Effector memory CD8-positive, alpha-beta T cell (primary cell): ENCODE results near the gene MRPS2.
"Not testable (repeated sequence)": the region's sequence is repeated elsewhere in the genome, so short reads cannot be mapped to it uniquely, and the experiment has no call there.

Experiments used
- ATAC-seq: fragments of 150-1000 bp; cut with Tn5 transposase; replicated peaks from 2 replicates; pipeline ENCODE4 v1.10.0; 2021; ENCODE audit warnings: mild to moderate bottlenecking, moderate library complexity
- DNase-seq, 3 experiments: peaks; one replicate each; pipeline ENCODE4 v3.0.0; 2021
- H3K27ac Mint-ChIP-seq, 2 donors: one replicate each; pipeline ENCODE4 v1.8.0; 2022; ENCODE audit warnings: mild to moderate bottlenecking in 2 of 2, mixed read lengths in 2 of 2, moderate library complexity in 2 of 2
- H3K27me3 Mint-ChIP-seq, 2 donors: one replicate each; pipeline ENCODE4 v1.8.0; 2022; ENCODE audit warnings: mixed read lengths in 2 of 2
- H3K36me3 Mint-ChIP-seq: one replicate; pipeline ENCODE4 v1.8.0; 2022; ENCODE audit warnings: mild to moderate bottlenecking, moderate library complexity, mixed read lengths; ENCODE audit not compliant: insufficient read depth
- H3K4me1 Mint-ChIP-seq, 2 donors: one replicate each; pipeline ENCODE4 v1.8.0; 2022; ENCODE audit warnings: low read depth in 2 of 2, mixed read lengths in 2 of 2
- H3K4me3 Mint-ChIP-seq, 2 donors: one replicate each; pipeline ENCODE4 v1.8.0; 2022; ENCODE audit warnings: mild to moderate bottlenecking in 2 of 2, mixed read lengths in 2 of 2, moderate library complexity in 2 of 2
- H3K9me3 Mint-ChIP-seq, 2 donors: one replicate each; pipeline ENCODE4 v1.8.0; 2022; ENCODE audit warnings: mixed read lengths in 2 of 2
- total RNA-seq, 9 experiments: gene quantifications; one replicate each; lab custom pipeline; 2026; lab: John Stamatoyannopoulos, UW

The MRPS2 gene
- total RNA-seq, result 11.8 to 58.4 (median 26.3) reads per million in 9 experiments

DNA sequence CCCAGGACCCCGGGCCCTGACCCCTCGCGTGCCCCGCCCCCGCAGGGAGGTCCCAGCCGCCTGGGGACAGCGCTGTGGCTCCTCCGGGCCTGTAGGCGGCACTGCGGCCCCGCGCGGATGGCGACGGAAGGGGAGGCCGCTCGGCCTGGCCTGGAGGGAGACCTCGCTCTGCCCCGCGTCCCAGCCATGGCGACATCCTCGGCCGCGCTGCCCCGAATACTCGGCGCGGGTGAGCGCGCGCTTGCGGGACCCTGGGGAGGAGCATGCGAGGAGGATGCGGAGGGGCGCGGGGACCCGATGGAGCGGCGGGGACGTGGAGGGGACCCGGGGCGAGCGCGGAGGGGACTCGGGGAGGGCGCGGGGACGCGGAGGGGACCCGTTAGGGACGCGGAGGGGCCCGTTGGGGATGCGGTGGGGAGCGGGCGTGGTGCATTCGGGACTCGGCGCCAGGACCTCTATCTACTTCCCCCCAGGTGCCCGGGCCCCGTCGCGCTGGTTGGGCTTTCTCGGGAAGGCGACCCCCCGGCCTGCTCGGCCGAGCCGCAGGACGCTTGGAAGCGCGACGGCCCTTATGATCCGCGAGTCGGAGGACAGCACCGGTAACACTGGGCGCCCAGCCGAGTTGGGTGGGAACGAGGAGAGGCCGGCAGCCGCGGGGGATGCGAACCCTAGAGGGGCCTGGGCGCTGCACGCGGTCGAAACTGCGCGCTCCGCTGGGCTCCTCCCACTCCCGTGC lies at the start of gene MRPS2:
Gene MRPS2 (plus strand): TSS at position 158 of the 736 bp plus-strand sequence. CDS start 29 bp downstream, at position 187.
- ATAC-seq, result peak; percentile 93
- peak; percentile 78 to 83 (median 81) for DNase-seq
- Mint-ChIP-seq H3K27me3 (peaks cover 4 to 11% of the 10 kb centered on the region in 2 donors), H3K4me3 (peak within 1 kb of the TSS; percentile 90 to 92), H3K36me3 (peaks cover 20% of the 10 kb centered on the region), H3K4me1 (peaks cover 22 to 30% of the 10 kb centered on the region in 2 donors), H3K9me3 (no peaks in the 10 kb centered on the region), H3K27ac (peak within 1 kb of the TSS; percentile 93 to 96)

- Mint-ChIP-seq H3K4me3 (no peak overlapping the region), H3K4me1 (no peaks in the 10 kb centered on the region), H3K9me3 (no peaks in the 10 kb centered on the region), H3K36me3 (no peaks in the 10 kb centered on the region), H3K27ac (no peak overlapping the region), H3K27me3 (peaks cover 14 to 15% of the 10 kb centered on the region in 2 donors)
- ATAC-seq (no peak), DNase-seq (no peak)
Measured at GRCh38 chr9:135450956-135451355, 49.5 kb upstream of the MRPS2 start.

DNA sequence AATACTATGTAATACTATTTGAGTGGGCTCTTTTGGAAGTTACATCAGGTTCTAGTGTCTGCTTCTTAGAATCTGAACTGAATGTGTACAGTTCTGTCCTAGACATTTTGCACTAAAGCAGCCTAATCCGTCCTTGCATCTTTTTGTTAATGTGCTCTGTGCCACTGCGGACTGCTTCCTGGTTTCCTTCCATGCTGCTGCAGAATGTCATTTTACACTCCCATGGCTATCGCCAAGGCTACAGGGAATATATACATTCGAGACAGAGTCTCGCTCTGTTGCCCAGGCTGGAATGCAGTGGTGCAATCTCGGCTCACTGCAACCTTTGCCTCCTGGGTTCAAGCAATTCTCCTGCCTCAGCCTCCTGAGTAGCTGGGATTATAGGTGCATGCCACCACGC lies 48.6 kb upstream of the MRPS2 start:
- DNase-seq, H3K9me3 Mint-ChIP-seq, H3K36me3 Mint-ChIP-seq, H3K27ac Mint-ChIP-seq, ATAC-seq, H3K4me3 Mint-ChIP-seq, H3K4me1 Mint-ChIP-seq: not testable (repeated sequence)
- peaks cover 16 to 20% of the 10 kb centered on the region in 2 donors for H3K27me3 Mint-ChIP-seq

GRCh38 chr9:135454737-135455136 lies 45.7 kb upstream of the MRPS2 start:
- H3K27me3 Mint-ChIP-seq, result peaks cover 33 to 45% of the 10 kb centered on the region in 2 donors

DNA sequence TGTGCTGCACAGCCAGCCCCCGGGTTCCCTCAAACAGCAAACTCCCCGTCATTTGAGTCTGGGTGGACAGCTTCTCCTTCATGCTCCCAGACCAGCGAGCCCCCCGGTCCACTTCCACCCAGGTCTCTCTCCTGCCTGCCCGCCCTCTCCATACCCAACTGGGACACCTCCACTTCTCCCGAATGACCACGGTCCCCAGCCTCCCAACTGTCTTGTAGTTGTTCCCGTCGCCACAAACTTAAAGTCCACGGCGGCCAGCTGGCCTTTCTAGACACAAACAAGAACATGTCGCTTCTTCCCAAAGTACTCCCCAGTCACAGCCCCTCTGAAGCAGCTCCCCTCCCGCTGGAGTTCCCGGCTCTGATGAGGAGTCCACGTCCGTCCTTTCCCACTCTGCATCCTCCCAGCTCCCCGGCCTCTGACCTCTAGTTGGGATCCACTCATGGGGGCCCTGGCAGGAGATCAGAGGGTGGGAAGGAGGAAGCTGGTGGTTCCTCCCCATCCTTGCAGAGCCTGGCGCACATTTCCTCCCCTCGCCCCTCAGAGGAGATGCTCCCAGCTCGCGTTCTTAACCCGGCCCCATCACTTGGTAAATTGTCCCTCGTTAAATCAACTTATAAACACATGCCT lies 45.0 kb upstream of the MRPS2 start:
- Mint-ChIP-seq H3K27me3 (peaks cover 40 to 53% of the 10 kb centered on the region in 2 donors), H3K4me3 (no peak overlapping the region), H3K4me1 (no peaks in the 10 kb centered on the region), H3K27ac (no peak overlapping the region), H3K36me3 (no peaks in the 10 kb centered on the region), H3K9me3 (peaks cover 0 to 2% of the 10 kb centered on the region in 2 donors)
- no peak for ATAC-seq
- no peak for DNase-seq

More at GRCh38 chr9:135454737-135455136, 45.7 kb upstream of the MRPS2 start:
- Mint-ChIP-seq H3K27ac (no peak overlapping the region), H3K4me1 (no peaks in the 10 kb centered on the region), H3K9me3 (peaks cover 0 to 2% of the 10 kb centered on the region in 2 donors), H3K36me3 (no peaks in the 10 kb centered on the region), H3K4me3 (no peak overlapping the region)
- ATAC-seq, result no peak
- no peak for DNase-seq

DNA sequence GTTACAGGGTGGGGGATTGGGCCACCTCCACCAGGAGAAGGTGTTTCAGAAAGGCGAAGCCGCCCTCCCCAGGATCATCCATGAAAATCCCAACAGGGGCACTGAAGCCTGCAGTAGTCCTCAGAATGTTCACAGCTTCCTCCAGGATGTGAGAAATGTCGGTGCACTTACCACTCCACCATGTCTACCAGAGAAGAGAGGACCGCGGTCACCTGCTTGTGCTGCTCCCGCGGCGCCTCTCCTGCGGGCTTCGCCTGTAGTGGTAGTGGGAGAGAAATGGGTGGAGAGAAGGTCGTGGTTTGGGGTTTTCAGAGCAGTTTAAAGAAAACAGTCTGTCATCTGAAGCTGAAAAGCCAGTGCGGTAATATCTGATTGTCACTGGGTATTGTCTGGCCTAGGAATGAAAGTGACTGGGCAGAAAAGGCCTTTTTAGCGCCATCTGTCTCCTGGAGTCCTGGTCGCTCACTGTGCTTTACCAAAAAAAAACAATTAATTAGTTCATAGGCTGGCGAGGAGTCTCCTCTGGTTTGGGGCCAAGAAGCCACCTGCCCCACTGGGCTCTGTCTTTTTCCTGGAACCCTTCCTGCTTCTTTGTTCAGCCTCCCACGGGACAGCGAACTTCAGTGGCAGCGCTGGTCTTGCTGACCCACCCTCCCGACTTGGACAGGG lies 43.9 kb upstream of the MRPS2 start:
- ATAC-seq (no peak), DNase-seq (no peak)
- H3K4me1 Mint-ChIP-seq, result no peaks in the 10 kb centered on the region
- peaks cover 51 to 64% of the 10 kb centered on the region in 2 donors for H3K27me3 Mint-ChIP-seq
- no peak overlapping the region for H3K27ac Mint-ChIP-seq
- H3K36me3 Mint-ChIP-seq, result no peaks in the 10 kb centered on the region
- H3K9me3 Mint-ChIP-seq, result peaks cover 0 to 2% of the 10 kb centered on the region in 2 donors
- no peak overlapping the region for H3K4me3 Mint-ChIP-seq

DNA sequence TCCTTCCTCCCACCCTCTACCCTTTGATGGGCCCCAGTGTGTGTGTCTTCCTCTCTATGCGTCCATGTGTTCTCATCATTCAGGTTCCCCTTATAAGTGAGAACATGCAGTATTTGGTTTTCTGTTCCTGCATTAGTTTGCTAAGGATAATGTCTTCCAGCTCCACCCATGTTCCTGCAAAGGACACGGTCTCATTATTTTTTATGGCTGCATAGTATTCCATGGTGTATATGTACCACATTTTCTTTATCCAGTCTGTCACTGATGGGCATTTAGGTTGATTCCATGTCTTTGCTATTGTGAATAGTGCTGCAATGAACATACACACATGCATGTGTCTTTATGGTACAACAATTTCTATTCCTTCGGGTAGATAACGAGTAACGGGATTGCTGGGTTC lies 42.0 kb upstream of the MRPS2 start:
- not testable (repeated sequence) for H3K27ac Mint-ChIP-seq, H3K9me3 Mint-ChIP-seq, H3K36me3 Mint-ChIP-seq, DNase-seq, H3K4me1 Mint-ChIP-seq, ATAC-seq, H3K4me3 Mint-ChIP-seq
- peaks cover 62 to 83% of the 10 kb centered on the region in 2 donors for H3K27me3 Mint-ChIP-seq

- ATAC-seq, result no peak
- H3K27ac Mint-ChIP-seq, result no peak overlapping the region
- H3K9me3 Mint-ChIP-seq, result peaks cover 0 to 2% of the 10 kb centered on the region in 2 donors
- H3K27me3 Mint-ChIP-seq, result peaks cover 59 to 90% of the 10 kb centered on the region in 2 donors
- H3K36me3 Mint-ChIP-seq, result no peaks in the 10 kb centered on the region
- no peaks in the 10 kb centered on the region for H3K4me1 Mint-ChIP-seq
- no peak for DNase-seq
- no peak overlapping the region for H3K4me3 Mint-ChIP-seq
Measured at GRCh38 chr9:135461936-135462335, 38.5 kb upstream of the MRPS2 start.

GRCh38 chr9:135463140-135463539 lies 37.3 kb upstream of the MRPS2 start:
- ATAC-seq, result no peak
- DNase-seq, result no peak
- no peaks in the 10 kb centered on the region for H3K36me3 Mint-ChIP-seq
- no peak overlapping the region for H3K27ac Mint-ChIP-seq
- H3K4me1 Mint-ChIP-seq, result peaks cover 0 to 2% of the 10 kb centered on the region in 2 donors
- peaks cover 58 to 89% of the 10 kb centered on the region in 2 donors for H3K27me3 Mint-ChIP-seq
- H3K9me3 Mint-ChIP-seq, result peaks cover 0 to 2% of the 10 kb centered on the region in 2 donors
- no peak overlapping the region for H3K4me3 Mint-ChIP-seq

DNA sequence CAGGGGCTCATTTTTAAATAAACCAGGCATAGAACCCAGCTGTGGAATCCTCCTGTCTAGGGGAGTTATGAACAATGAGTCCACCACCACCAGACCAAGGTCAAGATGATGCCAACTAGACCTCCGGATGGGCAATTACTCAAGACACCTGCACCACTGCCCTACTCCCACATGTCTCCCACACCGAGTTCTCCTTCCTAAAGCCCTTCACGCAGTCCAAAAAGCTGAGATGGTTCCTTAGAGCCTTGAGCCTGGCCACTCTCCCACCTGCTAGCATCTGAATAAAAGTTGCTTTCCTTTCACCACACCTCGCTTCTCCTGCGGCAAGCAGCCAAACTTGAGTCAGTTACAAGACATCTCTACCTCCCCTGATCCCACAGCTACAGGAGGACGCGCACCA lies 36.3 kb upstream of the MRPS2 start:
- Mint-ChIP-seq H3K4me3 (no peak overlapping the region), H3K36me3 (no peaks in the 10 kb centered on the region), H3K9me3 (no peaks in the 10 kb centered on the region), H3K27ac (no peak overlapping the region), H3K4me1 (peaks cover 0 to 10% of the 10 kb centered on the region in 2 donors), H3K27me3 (peaks cover 59 to 85% of the 10 kb centered on the region in 2 donors)
- ATAC-seq (no peak), DNase-seq (no peak)

- no peak overlapping the region for H3K27ac Mint-ChIP-seq
- H3K27me3 Mint-ChIP-seq, result peaks cover 36 to 62% of the 10 kb centered on the region in 2 donors
- H3K4me1 Mint-ChIP-seq, result peaks cover 0 to 10% of the 10 kb centered on the region in 2 donors
- peak overlapping the region; percentile 58 to 71 for H3K4me3 Mint-ChIP-seq
- ATAC-seq (peak; percentile 21), DNase-seq (no peak)
- no peaks in the 10 kb centered on the region for H3K36me3 Mint-ChIP-seq
- no peaks in the 10 kb centered on the region for H3K9me3 Mint-ChIP-seq
Measured at GRCh38 chr9:135468854-135469521, 31.5 kb upstream of the MRPS2 start.

- ATAC-seq (no peak), DNase-seq (no peak)
- no peaks in the 10 kb centered on the region for H3K9me3 Mint-ChIP-seq
- H3K27ac Mint-ChIP-seq, result no peak overlapping the region
- no peak overlapping the region for H3K4me3 Mint-ChIP-seq
- H3K36me3 Mint-ChIP-seq, result no peaks in the 10 kb centered on the region
- peaks cover 32 to 59% of the 10 kb centered on the region in 2 donors for H3K27me3 Mint-ChIP-seq
- H3K4me1 Mint-ChIP-seq, result peaks cover 0 to 10% of the 10 kb centered on the region in 2 donors
Measured at GRCh38 chr9:135471791-135472640, 28.5 kb upstream of the MRPS2 start.
